A673 (cell line): Measurements from ENCODE around the gene USP16. TPM values are rescaled to one million over a fixed set of nuclear protein-coding genes. Genes with fewer than 3 reads are reported as not detected.

Source experiments
- BruUV-seq: library from RNA; stranded (reverse); fragments of 400-500 nt; replicated peaks from 2 replicates; lab custom pipeline; 2021; lab: Mats Ljungman, UMichigan
- CTCF ChIA-PET: fragments of 300-600 bp; sonication (Branson Sonifier 250); formaldehyde crosslinking; loops from one replicate; lab custom pipeline; 2022; ENCODE audit warnings: antibody characterized with exemption; lab: Charles Lee
- POLR2A ChIA-PET: fragments of 300-600 bp; sonication (Branson Sonifier 250); formaldehyde crosslinking; loops from one replicate; lab custom pipeline; 2022; ENCODE audit warnings: antibody characterized with exemption; ENCODE audit not compliant: low non-redundant PET; lab: Charles Lee
- DNase-seq: peaks from one replicate; pipeline ENCODE4 v3.0.0-alpha.2; 2015; ENCODE audit warnings: low spot score
- H3K27ac ChIP-seq: fragments of 200-600 bp; sonication (generic); 2 replicates; pipeline ENCODE4 v1.5.1; 2016; ENCODE audit warnings: mixed run types, low read depth, mild to moderate bottlenecking, mixed read lengths, antibody characterized with exemption, low read length; ENCODE audit not compliant: poor library complexity, severe bottlenecking
- H3K27me3 ChIP-seq: fragments of 200-600 bp; sonication (generic); replicated peaks from 2 replicates; pipeline ENCODE4 v1.6.1; 2017; ENCODE audit warnings: mixed run types, low read depth, mild to moderate bottlenecking, mixed read lengths, antibody characterized with exemption, low read length; ENCODE audit not compliant: insufficient read depth, poor library complexity
- H3K36me3 ChIP-seq: fragments of 200-600 bp; sonication (generic); 2 replicates; pipeline ENCODE4 v1.6.1; 2016; ENCODE audit warnings: mixed run types, mild to moderate bottlenecking, mixed read lengths, antibody characterized with exemption, low read length; ENCODE audit not compliant: insufficient read depth, poor library complexity, severe bottlenecking
- H3K4me1 ChIP-seq: fragments of 200-600 bp; sonication (generic); 2 replicates; pipeline ENCODE4 v1.6.1; 2017; ENCODE audit warnings: mixed run types, mild to moderate bottlenecking, mixed read lengths, antibody characterized with exemption, low read length; ENCODE audit not compliant: insufficient read depth, poor library complexity, severe bottlenecking
- H3K4me3 ChIP-seq: fragments of 200-600 bp; sonication (generic); 2 replicates; pipeline ENCODE4 v1.5.1; 2016; ENCODE audit warnings: low read depth, mixed run types, mild to moderate bottlenecking, mixed read lengths, low read length; ENCODE audit not compliant: poor library complexity, severe bottlenecking
- H3K9me3 ChIP-seq: fragments of 200-600 bp; sonication (generic); 2 replicates; pipeline ENCODE4 v1.6.1; 2016; ENCODE audit warnings: mixed run types, low read depth, mild to moderate bottlenecking, mixed read lengths, antibody characterized with exemption, low read length; ENCODE audit not compliant: poor library complexity, severe bottlenecking
- EZH2 ChIP-seq: fragments of 200-600 bp; sonication (generic); IDR thresholded peaks from 2 replicates; pipeline ENCODE4 v1.6.1; 2017; ENCODE audit warnings: borderline replicate concordance, low read depth, mild to moderate bottlenecking, mixed read lengths, antibody characterized with exemption, low read length; ENCODE audit not compliant: poor library complexity, severe bottlenecking
- intact Hi-C: fragments of 100-400 bp; cut with micrococcal nuclease; formaldehyde crosslinking; loops from one replicate; pipeline ENCODE4 v1.10.0; 2022; ENCODE audit not compliant: unreplicated experiment
- total RNA-seq: library from RNA; stranded (reverse); gene quantifications from 2 replicates; pipeline ENCODE4 v1.2.3, GENCODE V29; 2021
- TF ChIP-seq, protein P1 (sequence below): fragments of 300-800, 200-600 bp; sonication (generic); conservative IDR thresholded peaks from 2 replicates; pipeline ENCODE4 v1.5.1; 2017; ENCODE audit warnings: low read depth, mild to moderate bottlenecking, antibody characterized with exemption, low read length, moderate library complexity, mixed read lengths

USP16 gene
- total RNA-seq, 1 experiment from 2014 or later: 40.6 TPM

- TF ChIP-seq EZH2: no peak
- TF ChIP-seq, protein P1, sequence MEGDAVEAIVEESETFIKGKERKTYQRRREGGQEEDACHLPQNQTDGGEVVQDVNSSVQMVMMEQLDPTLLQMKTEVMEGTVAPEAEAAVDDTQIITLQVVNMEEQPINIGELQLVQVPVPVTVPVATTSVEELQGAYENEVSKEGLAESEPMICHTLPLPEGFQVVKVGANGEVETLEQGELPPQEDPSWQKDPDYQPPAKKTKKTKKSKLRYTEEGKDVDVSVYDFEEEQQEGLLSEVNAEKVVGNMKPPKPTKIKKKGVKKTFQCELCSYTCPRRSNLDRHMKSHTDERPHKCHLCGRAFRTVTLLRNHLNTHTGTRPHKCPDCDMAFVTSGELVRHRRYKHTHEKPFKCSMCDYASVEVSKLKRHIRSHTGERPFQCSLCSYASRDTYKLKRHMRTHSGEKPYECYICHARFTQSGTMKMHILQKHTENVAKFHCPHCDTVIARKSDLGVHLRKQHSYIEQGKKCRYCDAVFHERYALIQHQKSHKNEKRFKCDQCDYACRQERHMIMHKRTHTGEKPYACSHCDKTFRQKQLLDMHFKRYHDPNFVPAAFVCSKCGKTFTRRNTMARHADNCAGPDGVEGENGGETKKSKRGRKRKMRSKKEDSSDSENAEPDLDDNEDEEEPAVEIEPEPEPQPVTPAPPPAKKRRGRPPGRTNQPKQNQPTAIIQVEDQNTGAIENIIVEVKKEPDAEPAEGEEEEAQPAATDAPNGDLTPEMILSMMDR: no peak
- DNase-seq: no peak
- Histone ChIP-seq H3K27ac (no peak overlapping the region), H3K9me3 (no peaks in the 10 kb centered on the region), H3K4me1 (no peaks in the 10 kb centered on the region), H3K4me3 (no peak overlapping the region), H3K27me3 (no peaks in the 10 kb centered on the region), H3K36me3 (peaks cover 98% of the 10 kb centered on the region)
- ChIA-PET CTCF (no interaction called here), POLR2A (no interaction called here)
- intact Hi-C loops: no loop called here
- BruUV-seq: no TSS peak
These were observed 40.5 kb downstream of the USP16 start for GRCh38 chr21:29064850-29065481.

GRCh38 chr21:29072873-29073221 lies 48.4 kb downstream of the USP16 start:
- peaks cover 30% of the 10 kb centered on the region for H3K36me3 ChIP-seq
- H3K9me3 ChIP-seq: no peaks in the 10 kb centered on the region
- intact Hi-C loops: no loop called here
- POLR2A ChIA-PET: interaction anchor here (0.6 kb wide), 1 partner anchor 44 kb away, joined by 3 read pairs; no protein-coding TSS in a partner anchor
- peaks cover 10% of the 10 kb centered on the region for H3K4me1 ChIP-seq
- peak; percentile 25 for DNase-seq
- TF ChIP-seq, protein P1: no peak
- TF ChIP-seq EZH2: no peak
- peak overlapping the region; percentile 81 for H3K4me3 ChIP-seq
- peak overlapping the region; percentile 94 for H3K27ac ChIP-seq
- CTCF ChIA-PET: no interaction called here
- no TSS peak for BruUV-seq
- no peaks in the 10 kb centered on the region for H3K27me3 ChIP-seq

DNA sequence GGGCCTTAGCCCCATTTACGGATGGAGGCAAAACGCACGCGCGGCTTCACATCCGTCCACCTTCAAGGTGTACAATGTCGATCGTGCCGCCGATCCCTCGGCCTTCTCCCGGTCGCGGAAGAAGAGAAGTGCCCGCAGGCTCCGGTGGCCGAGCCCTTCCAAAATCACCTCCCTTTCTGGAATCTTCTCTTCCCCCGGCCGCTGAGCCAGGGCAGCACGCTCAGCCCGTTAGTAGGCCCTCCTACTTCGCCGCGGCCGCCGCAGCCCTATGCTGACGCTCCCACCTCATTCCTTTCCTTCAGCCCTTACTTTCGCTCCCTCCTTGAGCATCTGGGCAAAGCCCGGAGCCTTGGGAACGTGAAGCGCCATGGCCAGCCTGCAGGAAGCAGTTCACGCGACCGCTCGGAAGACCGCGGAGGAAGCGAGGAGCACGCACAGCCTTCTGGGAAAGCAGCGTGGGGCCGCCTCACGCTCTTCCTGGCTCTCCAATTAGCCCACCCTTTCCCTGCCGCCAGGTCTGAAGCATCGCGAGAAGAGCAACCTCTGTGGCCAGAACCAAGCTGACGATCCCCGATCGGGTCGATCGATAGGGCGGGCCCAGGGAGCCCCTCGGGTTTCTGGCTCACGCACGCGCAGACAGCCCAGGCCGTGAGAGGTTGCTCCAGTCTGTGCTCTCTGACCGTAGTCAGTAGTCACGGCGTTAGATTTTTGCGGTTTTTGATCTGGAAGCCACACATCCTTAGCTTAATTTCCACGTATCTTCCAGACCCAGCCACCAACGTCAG lies 48.9 kb downstream of the USP16 start, which contains the start of gene CCT8:
TSS of gene CCT8 (minus strand) at position 427 of the 785 bp plus-strand sequence. CDS start at position 369, 58 bp downstream.
- CTCF ChIA-PET: no interaction called here
- POLR2A ChIA-PET: interaction anchor here (0.6 to 1.1 kb wide), 3 partner anchors 41 to 49 kb away, joined by 3 read pairs; partner anchors contain the start of gene USP16
- BruUV-seq: TSS peak; percentile 62
- DNase-seq: peak; percentile 100
- Histone ChIP-seq H3K9me3 (no peaks in the 10 kb centered on the region), H3K4me3 (peak within 1 kb of the TSS; percentile 81), H3K27ac (peak within 1 kb of the TSS; percentile 94), H3K36me3 (peaks cover 26% of the 10 kb centered on the region), H3K27me3 (no peaks in the 10 kb centered on the region), H3K4me1 (peaks cover 10% of the 10 kb centered on the region)
- intact Hi-C loops: no loop called here
- TF ChIP-seq, protein P1: no peak
- no peak for TF ChIP-seq EZH2
